ENCODE results near the gene SLC16A13.
"Not testable (repeated sequence)": the region's sequence is repeated elsewhere in the genome, so short reads cannot be mapped to it uniquely, and the experiment has no call there.

SLC16A13 gene

DNA sequence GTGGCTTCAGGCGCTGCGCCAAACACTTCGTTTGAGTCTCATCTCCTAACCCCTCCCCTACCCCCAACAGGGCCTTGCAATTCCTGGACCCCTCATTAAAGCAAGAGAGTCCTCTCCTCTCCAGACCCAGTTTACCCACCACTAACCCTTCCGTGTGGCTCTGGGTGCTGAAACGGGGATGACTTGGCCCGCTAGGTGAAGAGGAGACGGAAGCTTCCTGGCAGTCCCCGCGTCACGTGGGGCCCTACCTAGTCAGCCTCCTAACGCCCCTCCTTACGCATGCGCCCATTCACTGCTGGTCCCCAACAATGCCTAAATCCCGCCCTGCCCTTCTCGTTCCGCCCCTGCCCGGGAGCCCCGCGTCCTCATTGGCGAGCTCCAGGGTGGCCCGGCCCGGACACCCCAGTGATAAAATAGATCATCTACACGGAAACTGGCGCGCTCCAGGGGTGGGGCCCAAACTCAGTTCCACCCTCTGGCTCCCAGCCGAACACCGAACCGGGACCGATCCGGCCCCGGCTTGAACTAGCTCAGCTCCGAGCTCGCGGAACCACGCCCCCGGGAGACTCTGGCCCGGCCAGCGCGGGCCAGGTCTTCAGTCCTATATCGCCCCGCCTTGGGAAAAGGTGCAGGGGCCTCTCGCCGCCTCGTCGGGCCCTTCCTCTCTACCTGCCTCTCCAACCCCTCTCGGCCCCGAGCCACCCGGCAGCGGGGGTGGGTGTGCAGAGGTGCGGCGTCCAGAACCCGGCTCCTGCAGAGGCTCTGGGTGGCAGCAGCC is at the start of gene SLC16A13:
Gene SLC16A13, plus strand, starts transcription at position 425 of the 778 bp plus-strand sequence. CDS start 368 bp downstream, outside the sequence.
- peak; percentile 96 for DNase-seq (ENCODE audit: low read depth in 1 of 2, low spot score in 1 of 2)

DNA sequence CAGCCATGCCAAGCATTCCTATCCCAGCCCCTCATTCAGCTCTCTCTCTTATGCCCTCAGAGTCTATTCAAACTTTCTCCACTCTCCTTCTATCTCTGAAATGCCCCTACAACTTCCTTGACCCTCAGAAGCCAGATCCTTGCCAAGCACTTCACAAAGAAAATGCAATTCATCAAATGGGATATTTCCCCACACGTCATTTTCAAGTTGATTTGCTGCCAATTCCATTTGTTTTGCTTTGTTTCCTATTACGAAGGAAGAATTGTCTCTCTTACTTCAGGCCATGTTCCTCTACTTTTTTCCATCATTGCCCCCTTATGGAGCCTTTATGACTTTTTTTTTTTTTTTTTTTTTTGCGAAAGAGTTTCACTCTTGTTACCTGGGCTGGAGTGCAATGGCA is 49.1 kb upstream of the SLC16A13 start:
- no peak for DNase-seq (ENCODE audit: low read depth in 1 of 2, low spot score in 1 of 2)

- DNase-seq (ENCODE audit: low read depth in 1 of 2, low spot score in 1 of 2), result no peak
These were observed 46.0 kb upstream of the SLC16A13 start for GRCh38 chr17:6989779-6990178.

GRCh38 chr17:6993613-6994056 is 42.2 kb upstream of the SLC16A13 start:
- not testable (repeated sequence) for DNase-seq (ENCODE audit: low read depth in 1 of 2, low spot score in 1 of 2)

DNA sequence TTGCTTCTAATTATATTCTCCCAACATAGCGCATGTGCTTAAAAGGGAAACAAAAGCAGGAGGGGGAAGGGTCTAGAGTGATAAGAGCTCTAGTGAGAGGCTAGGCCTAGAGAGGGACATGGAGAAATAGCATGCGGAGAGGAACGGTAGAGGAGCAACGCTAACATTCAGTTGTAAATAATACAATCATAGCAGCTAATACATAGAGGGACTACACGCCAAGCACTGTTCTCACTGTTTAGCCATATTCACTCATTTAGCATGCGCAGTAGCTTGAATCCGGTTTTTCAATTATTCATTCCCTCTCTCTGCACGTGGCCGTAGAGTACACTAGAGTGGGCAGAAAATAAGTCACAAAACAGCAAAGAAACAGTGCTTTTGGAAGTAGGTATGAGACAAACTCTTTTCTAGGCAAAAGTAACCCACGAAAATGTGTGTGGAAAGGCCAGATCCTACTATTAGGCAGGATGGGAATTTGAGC is 41.7 kb upstream of the SLC16A13 start:
- DNase-seq (ENCODE audit: low read depth in 1 of 2, low spot score in 1 of 2), result no peak

DNA sequence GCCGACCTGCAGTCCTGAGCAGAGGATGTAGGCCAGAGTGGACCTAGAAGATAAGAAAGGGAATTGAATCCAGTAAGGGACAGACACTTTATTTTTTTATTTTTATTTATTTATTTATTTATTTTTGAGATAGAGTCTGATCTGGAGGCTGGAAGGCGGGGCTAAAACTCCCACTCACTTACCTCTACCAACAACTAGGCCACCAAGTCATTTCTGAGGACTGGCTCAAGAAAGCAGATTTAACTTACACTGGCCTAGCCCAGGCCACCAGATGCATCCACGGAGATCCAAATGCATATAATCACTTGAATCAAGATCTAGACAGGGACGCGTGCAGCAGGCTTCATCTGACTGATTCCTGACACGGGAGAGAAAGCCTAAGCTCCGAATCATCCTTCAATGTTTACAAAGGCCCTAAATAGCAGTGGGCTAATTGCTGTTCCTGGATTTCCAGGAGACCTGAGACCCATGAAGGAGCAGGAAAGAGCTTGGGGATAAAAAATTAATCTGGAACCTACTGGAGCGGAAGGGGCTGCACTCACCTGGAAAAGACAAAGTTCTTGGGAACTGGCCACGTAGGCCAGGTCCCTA is 41.1 kb upstream of the SLC16A13 start:
- no peak for DNase-seq (ENCODE audit: low read depth in 1 of 2, low spot score in 1 of 2)

GRCh38 chr17:6995500-6996255 is 40.1 kb upstream of the SLC16A13 start, which contains the start of gene ALOX12:
TSS of gene ALOX12 (plus strand) at chr17:6996049. CDS start at chr17:6996118, 69 bp downstream.
- no peak for DNase-seq (ENCODE audit: low read depth in 1 of 2, low spot score in 1 of 2)

DNA sequence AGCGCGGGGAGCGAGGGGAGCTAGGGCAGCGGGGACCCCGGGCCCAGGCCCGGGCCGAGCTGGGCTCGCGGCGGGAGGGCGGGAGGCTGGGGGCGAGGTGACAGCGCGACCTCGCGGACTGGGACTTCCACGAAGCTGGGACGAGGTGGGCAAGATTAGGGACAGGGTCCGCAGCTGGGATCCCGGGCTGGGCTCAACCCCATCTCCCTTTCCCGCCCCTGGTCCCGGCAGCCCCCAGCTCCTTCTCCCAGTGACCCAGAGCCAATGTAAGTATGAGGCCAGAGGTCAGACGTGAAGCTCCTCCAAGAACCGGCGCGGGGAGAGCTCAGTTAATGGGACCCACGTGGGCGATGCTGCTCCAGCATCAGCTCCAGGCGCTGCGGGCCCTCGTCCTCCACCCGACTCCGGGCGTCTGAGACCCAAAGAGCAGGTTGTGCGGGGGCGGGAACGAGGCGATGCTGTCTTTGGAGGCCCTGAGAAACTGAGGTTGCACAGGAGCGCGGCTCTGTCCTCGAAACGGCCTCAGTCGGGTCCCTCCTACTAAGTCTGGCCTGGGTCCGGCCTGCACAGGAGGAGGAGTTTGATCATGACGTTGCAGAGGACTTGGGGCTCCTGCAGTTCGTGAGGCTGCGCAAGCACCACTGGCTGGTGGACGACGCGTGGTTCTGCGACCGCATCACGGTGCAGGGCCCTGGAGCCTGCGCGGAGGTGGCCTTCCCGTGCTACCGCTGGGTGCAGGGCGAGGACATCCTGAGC is 39.4 kb upstream of the SLC16A13 start:
- DNase-seq (ENCODE audit: low read depth in 1 of 2, low spot score in 1 of 2), result no peak

DNA sequence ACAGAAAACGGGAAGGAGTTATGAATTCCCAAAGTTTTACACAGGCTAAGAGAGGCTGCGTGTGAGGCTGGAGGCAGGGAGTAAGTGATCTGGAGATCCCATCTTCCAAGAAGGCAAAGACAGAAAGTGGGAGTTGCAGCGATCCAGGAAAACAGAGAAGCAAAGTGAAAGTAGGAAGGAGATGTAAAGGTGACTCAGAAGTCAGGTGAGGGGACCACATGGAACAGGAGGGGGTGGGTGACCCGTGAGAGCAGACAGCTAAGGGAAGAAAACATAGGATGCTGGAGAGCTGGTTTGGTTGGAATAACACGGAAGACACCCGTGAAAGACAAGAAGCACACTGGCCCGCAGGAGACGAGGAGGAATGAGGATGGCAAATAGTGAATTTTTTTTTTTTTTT is 38.6 kb upstream of the SLC16A13 start:
- no peak for DNase-seq (ENCODE audit: low read depth in 1 of 2, low spot score in 1 of 2)

DNA sequence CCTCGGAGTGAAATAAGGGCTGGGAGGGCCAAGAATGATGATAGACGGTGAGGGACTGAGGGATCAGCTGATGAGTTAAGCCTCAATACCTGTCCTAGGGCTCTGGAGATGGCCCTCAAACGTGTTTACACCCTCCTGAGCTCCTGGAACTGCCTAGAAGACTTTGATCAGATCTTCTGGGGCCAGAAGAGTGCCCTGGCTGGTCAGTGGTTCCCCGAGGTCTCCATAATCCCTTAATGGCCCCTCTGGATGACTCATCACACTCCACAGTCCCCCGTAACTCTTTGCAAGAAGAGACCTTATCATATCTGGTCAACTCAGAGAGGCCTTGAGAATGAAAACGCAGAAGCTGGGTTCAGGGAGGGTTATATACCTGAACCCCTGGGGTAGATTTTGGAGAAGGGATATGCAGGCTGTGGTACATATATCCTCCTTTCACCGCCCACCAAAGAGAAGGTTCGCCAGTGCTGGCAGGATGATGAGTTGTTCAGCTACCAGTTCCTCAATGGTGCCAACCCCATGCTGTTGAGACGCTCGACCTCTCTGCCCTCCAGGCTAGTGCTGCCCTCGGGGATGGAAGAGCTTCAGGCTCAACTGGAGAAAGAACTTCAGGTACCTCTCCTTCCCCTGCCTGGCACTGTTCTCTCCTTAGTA is 36.8 kb upstream of the SLC16A13 start:
- no peak for DNase-seq (ENCODE audit: low read depth in 1 of 2, low spot score in 1 of 2)

- no peak for DNase-seq (ENCODE audit: low read depth in 1 of 2, low spot score in 1 of 2)
These were observed 34.4 kb upstream of the SLC16A13 start for GRCh38 chr17:7001318-7001961.

GRCh38 chr17:7002288-7003047 is 33.3 kb upstream of the SLC16A13 start:
- DNase-seq (ENCODE audit: low read depth in 1 of 2, low spot score in 1 of 2), result no peak

GRCh38 chr17:7003745-7004144 is 32.1 kb upstream of the SLC16A13 start:
- no peak for DNase-seq (ENCODE audit: low read depth in 1 of 2, low spot score in 1 of 2)

DNA sequence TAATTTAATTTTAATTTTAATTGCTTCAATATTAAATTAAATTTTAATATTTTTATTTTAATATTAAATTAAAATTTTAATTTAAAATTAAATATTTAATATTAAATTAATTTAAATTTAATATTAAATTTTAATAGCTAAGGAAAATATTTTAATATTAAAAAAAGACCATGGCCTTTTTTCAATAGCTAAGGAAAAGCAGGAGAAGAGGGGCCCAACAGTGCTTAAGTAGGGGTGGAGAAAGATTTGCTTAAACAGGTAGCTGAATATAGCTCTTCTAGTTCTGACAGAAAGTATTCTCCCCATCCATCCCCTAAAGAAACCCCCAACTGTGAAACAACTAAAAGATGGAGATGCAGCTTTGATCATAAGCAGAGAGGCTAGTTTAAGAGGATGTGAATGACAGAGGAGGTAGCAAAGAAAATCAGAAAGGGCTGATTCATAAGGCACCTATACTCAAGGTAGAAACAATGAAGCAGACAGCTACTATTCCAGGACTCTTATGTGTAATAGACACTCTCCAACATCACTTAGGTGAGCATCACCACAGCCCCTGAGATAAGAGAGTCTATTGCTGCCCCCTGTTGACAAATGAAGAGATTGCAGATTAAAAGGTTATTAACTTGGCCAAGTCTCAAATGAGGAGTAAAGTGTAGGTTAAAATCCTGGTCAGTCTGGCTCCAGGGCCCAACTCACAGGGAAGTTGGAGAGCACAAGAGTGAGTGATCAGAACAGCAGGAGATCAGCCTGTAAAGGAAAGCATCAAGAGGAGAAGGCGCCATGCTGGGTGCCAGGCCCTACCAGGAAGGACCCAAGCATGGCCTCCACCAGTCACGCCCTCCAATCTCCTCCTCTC is 31.2 kb upstream of the SLC16A13 start:
- no peak for DNase-seq (ENCODE audit: low read depth in 1 of 2, low spot score in 1 of 2)

- no peak for DNase-seq (ENCODE audit: low read depth in 1 of 2, low spot score in 1 of 2)
These were observed 30.1 kb upstream of the SLC16A13 start for GRCh38 chr17:7005716-7006115.

DNA sequence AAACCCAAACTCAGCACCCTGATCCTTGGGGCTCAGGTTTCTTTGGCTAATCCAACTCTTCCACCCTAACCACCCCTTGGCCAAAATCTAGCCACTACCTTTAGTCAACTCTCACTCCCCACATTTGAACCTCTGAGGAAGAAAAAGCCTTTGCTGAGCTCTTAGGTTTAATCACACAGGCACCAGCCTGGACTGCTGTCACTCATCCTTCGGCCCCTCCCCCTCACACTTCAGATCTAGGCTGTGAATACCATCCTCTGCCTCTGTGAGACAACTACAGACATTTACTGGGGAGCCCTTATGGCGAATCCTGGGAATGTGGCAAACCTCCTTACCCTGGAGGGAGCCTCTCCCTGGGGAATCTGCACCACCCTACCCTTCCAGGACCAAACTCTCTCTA is 28.7 kb upstream of the SLC16A13 start:
- DNase-seq (ENCODE audit: low read depth in 1 of 2, low spot score in 1 of 2), result no peak

DNA sequence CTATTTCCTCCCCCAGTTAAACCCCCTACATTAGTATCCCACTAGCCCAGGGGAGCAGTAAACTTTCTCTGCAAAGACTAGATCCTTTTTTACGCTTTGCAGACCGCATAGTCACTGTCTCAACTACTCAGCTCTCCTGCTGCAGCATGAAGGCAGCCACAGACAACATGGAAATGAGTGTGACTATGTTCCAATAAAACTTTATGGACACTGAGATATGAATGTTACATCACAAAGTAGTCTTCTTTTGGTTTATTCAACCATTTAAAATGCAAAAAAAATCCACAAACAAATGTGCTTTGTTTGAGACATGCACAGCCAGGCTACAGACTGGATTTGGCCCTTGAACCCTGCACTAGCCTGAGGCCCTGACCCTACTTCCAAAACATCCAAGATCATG is 25.3 kb upstream of the SLC16A13 start:
- no peak for DNase-seq (ENCODE audit: low read depth in 1 of 2, low spot score in 1 of 2)

GRCh38 chr17:7011415-7011814 is 24.4 kb upstream of the SLC16A13 start:
- no peak for DNase-seq (ENCODE audit: low read depth in 1 of 2, low spot score in 1 of 2)

DNA sequence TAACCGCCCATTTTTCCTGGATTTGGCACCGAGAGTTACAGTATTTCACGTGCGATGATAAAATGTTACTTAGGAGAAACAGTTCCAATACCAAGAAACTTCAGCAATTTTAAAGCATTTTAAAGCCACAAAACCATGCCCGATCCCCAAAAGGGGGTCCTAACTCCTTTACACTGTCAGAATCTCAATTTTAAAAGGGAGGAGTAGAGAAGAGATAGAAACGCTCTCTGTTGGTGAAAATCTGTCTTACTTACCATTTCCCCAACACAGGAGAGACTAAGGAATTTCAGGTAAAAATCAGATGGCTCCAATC is 23.9 kb upstream of the SLC16A13 start:
- no peak for DNase-seq (ENCODE audit: low read depth in 1 of 2, low spot score in 1 of 2)

Measured in activated T-helper 1 cell treated with anti-CD3 and anti-CD28 coated beads, Interleukin-2, amount 50 U/mL, for 16 hours (primary cell).